Measurements from ENCODE around the gene KIF1B. TPM values are rescaled to one million over a fixed set of nuclear protein-coding genes. Genes with fewer than 3 reads are reported as not detected.
"Not testable (repeated sequence)": the region's sequence is repeated elsewhere in the genome, so short reads cannot be mapped to it uniquely, and the experiment has no call there.

The KIF1B gene
- total and polyA plus RNA-seq, 9 of the 15 experiments (the other 6 are each of a cell fraction or from before 2014, with no cell fraction given): 2.8 to 19.8 (median 11.9) TPM

DNA sequence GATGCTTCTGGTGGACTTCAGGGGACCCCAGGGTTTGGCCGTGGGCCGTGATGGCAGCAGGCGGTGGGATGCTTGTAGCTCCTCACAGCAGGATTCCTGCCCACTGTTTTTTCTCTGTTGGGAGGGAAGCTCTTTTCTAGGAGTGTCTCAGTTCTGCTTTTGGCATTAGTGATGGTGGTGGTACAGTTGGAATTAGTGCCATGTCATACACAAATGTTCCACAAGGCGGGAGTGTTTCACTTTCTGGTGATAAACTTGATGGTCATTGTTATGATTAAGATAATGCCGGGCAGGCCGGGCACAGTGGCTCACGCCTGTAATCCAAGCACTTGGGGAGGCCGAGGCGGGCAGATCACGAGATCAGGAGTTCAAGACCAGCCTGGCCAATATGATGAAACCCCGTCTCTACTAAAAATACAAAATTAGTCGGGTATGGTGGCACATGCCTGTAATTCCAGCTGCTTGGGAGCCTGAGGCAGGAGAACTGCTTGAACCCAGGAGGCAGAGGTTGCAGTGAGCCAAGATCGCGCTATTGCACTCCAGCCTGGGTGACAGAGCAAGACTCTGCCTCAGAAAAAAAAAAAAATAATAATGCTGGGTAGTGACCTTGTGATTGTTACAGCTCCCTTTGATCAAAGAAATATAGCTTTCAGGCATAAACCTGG, 167.1 kb downstream of the KIF1B start (continued):
- TF ChIP-seq, protein P1, sequence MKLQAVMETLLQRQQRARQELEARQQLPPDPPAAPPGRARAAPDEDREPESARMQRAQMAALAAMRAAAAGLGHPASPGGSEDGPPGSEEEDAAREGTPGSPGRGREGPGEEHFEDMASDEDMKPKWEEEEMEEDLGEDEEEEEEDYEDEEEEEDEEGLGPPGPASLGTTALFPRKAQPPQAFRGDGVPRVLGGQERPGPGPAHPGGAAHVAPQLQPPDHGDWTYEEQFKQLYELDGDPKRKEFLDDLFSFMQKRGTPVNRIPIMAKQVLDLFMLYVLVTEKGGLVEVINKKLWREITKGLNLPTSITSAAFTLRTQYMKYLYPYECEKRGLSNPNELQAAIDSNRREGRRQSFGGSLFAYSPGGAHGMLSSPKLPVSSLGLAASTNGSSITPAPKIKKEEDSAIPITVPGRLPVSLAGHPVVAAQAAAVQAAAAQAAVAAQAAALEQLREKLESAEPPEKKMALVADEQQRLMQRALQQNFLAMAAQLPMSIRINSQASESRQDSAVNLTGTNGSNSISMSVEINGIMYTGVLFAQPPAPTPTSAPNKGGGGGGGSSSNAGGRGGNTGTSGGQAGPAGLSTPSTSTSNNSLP (IDR thresholded peaks at IDR 0.05; ENCODE audit: borderline replicate concordance, low read depth, low read length): peak; percentile 62; the same call in 1 of the 2 replicates
- TF ChIP-seq BACH1 (tag; IDR thresholded peaks at IDR 0.05): 0 out of 2 replicates have a peak, but pooled peaks have one; percentile 35
- peak in 1 of 2 experiments; percentile 55; a peak in 2 of 4 replicates for TF ChIP-seq MAZ (CRISPR knock-in tag; conservative IDR thresholded peaks at IDR 0.05 in 1 of 2, IDR thresholded peaks at IDR 0.05 in 1 of 2)
- TF ChIP-seq MYNN (IDR thresholded peaks at IDR 0.05): peak; percentile 70
- not testable (repeated sequence) for TF ChIP-seq MYNN (CRISPR knock-in tag; IDR thresholded peaks at IDR 0.05)
- TF ChIP-seq CXXC5 (CRISPR knock-in tag; IDR thresholded peaks at IDR 0.05): peak; percentile 55; the same call in 1 of the 2 replicates
- TF ChIP-seq ARID1B (IDR thresholded peaks at IDR 0.05): peak; percentile 66
- TF ChIP-seq, protein P2, sequence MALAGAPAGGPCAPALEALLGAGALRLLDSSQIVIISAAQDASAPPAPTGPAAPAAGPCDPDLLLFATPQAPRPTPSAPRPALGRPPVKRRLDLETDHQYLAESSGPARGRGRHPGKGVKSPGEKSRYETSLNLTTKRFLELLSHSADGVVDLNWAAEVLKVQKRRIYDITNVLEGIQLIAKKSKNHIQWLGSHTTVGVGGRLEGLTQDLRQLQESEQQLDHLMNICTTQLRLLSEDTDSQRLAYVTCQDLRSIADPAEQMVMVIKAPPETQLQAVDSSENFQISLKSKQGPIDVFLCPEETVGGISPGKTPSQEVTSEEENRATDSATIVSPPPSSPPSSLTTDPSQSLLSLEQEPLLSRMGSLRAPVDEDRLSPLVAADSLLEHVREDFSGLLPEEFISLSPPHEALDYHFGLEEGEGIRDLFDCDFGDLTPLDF (CRISPR knock-in tag; IDR thresholded peaks at IDR 0.05): 0 out of 2 replicates have a peak, but pooled peaks have one; percentile 20
- TF ChIP-seq MAFK (IDR thresholded peaks at IDR 0.05; ENCODE audit: low read length): peak; percentile 51; the same call in 1 of the 2 replicates
- TF ChIP-seq ZNF316 (IDR thresholded peaks at IDR 0.05): peak; percentile 91
- TF ChIP-seq, protein P3, sequence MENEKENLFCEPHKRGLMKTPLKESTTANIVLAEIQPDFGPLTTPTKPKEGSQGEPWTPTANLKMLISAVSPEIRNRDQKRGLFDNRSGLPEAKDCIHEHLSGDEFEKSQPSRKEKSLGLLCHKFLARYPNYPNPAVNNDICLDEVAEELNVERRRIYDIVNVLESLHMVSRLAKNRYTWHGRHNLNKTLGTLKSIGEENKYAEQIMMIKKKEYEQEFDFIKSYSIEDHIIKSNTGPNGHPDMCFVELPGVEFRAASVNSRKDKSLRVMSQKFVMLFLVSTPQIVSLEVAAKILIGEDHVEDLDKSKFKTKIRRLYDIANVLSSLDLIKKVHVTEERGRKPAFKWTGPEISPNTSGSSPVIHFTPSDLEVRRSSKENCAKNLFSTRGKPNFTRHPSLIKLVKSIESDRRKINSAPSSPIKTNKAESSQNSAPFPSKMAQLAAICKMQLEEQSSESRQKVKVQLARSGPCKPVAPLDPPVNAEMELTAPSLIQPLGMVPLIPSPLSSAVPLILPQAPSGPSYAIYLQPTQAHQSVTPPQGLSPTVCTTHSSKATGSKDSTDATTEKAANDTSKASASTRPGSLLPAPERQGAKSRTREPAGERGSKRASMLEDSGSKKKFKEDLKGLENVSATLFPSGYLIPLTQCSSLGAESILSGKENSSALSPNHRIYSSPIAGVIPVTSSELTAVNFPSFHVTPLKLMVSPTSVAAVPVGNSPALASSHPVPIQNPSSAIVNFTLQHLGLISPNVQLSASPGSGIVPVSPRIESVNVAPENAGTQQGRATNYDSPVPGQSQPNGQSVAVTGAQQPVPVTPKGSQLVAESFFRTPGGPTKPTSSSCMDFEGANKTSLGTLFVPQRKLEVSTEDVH (IDR thresholded peaks at IDR 0.05; ENCODE audit: low read depth, partially characterized antibody): peak; percentile 20
- 0 out of 4 replicates have a peak, but pooled peaks of 1 of the 2 experiments have one; percentile 31 for TF ChIP-seq TEAD1 (CRISPR knock-in tag; IDR thresholded peaks at IDR 0.05)
- TF ChIP-seq RB1 (IDR thresholded peaks at IDR 0.05; ENCODE audit: low read depth): peak; percentile 67; the same call in 1 of the 2 replicates
- peak; percentile 80 for TF ChIP-seq SOX6 (IDR thresholded peaks at IDR 0.05)
